Measurements from ENCODE around the gene NFKBIZ.
"Not testable (repeated sequence)": the region's sequence is repeated elsewhere in the genome, so short reads cannot be mapped to it uniquely, and the experiment has no call there.

The NFKBIZ gene

GRCh38 chr3:101879102-101879501 is 29.8 kb downstream of the NFKBIZ start:
- no peak for DNase-seq

- DNase-seq = no peak
These were observed 30.4 kb downstream of the NFKBIZ start for GRCh38 chr3:101879623-101880284.

- no peak for DNase-seq
These were observed 35.5 kb downstream of the NFKBIZ start for GRCh38 chr3:101884776-101885175.

GRCh38 chr3:101885584-101885983 is 36.3 kb downstream of the NFKBIZ start:
- not testable (repeated sequence) for DNase-seq

GRCh38 chr3:101886626-101887025 is 37.3 kb downstream of the NFKBIZ start:
- no peak for DNase-seq

GRCh38 chr3:101888653-101889052 is 39.3 kb downstream of the NFKBIZ start:
- DNase-seq = no peak

GRCh38 chr3:101890716-101891115 is 41.4 kb downstream of the NFKBIZ start:
- DNase-seq = no peak

GRCh38 chr3:101892648-101893047 is 43.3 kb downstream of the NFKBIZ start:
- DNase-seq = no peak

- DNase-seq = no peak
These were observed 46.9 kb downstream of the NFKBIZ start for GRCh38 chr3:101896083-101896757.

GRCh38 chr3:101897013-101897412 is 47.7 kb downstream of the NFKBIZ start:
- DNase-seq = no peak

GRCh38 chr3:101898039-101898438 is 48.7 kb downstream of the NFKBIZ start:
- no peak for DNase-seq

- no peak for DNase-seq
These were observed 49.4 kb downstream of the NFKBIZ start for GRCh38 chr3:101898752-101899169.

- DNase-seq = no peak
These were observed 51.0 kb downstream of the NFKBIZ start for GRCh38 chr3:101900316-101900715.

- no peak for DNase-seq
These were observed 51.4 kb downstream of the NFKBIZ start for GRCh38 chr3:101900736-101901135.

- DNase-seq = no peak
These were observed 52.7 kb downstream of the NFKBIZ start for GRCh38 chr3:101902041-101902440.

GRCh38 chr3:101903451-101903871 is 54.1 kb downstream of the NFKBIZ start:
- no peak for DNase-seq

GRCh38 chr3:101905573-101905972 is 56.3 kb downstream of the NFKBIZ start:
- DNase-seq = not testable (repeated sequence)
